ENCODE results near the gene SEL1L.
"Not testable (repeated sequence)": the region's sequence is repeated elsewhere in the genome, so short reads cannot be mapped to it uniquely, and the experiment has no call there.

Gene SEL1L

DNA sequence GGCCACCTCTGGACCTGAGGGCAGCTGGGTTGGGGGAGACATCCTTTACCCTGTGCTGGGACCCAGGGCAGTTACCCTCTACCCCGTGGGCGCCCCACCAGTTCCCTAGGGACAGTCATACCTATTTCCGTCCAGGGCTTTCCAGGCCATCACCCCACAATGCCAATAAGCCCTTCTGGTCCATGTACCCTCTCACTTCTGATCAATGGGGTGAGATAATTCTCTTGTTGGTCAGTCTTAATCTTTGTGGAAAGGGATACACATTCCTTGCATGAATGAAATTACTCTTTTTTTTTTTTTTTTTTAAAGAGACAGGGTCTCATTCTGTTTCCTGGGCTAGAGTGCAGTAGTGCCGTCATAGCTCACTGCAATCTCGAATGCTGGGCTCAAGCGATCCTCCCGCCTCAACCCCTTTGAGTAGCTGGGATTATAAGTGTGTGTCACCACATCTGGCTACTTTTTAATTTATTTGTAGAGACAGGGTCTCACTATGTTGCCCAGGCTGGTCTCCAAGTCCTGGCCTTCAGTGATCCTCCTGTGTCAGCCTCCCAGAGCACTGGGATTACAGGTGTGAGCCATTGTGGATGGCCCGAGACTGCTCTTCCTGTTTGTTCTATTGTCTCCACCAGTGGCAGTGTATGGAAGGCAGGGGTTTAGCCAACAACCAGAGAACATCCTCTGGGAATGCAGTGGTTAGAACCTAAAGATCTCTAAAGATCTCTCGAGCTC, 87.2 kb downstream of the SEL1L start:
- DNase-seq, result no peak

DNA sequence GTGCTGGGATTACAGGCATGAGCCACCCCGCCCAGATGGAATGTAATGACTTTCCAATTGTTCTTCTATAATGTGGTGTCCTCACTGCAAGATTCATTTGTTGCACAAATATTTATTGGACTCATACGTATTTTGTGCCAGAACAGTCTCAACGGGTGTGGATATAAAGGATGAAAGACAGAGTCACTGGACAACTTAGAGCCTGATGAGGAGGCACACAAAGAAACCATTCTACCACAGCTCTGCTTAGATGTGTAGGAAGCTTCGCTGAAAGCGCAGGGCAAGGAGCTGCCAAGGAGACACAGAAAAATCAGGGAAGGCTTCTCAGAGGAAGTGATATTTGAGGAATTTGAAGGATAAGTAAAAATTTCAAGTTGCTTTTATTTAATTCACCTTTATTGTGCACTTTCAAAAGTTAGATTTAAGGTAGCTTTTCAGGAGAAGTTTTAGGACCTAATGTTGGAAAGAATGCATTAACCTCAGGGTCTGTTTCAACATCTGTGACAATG, 92.0 kb downstream of the SEL1L start:
- DNase-seq, result no peak

DNA sequence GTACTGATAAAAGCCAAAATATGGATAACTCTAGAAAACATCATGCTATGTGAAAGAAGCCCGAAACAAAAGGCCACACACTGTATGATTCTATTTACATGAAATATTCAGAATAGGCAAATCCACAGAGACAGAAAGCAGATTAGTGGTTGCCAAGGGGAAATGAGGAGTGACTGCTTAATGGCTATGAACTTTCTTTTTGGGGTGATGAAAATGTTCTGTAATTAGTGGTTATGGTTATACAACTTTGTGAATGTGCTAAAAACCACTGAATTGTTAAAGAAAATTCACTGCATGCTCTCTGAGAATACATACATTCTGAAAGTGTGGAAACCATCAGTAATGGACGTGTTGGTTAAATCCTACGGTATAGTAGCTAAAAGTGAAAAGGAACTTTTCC, 93.6 kb downstream of the SEL1L start:
- no peak for DNase-seq

DNA sequence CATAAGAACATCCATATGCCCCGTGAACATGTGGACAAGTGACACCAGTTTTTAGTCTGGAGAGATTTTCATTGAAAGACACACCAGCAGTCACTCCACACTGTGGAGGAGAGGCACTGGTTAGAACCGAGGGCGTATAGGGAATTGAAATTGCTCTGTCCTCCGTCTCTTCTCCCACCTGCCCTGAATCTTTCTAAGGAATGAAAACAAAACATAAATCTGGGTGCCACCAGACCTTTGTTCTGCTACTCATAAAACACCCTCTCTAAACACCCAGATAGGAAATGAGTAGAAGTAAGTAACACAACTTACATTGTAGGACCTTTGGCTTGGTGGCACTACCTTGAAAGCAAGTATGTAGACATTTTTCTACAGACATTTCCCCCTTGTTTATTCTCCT, 96.4 kb downstream of the SEL1L start:
- DNase-seq, result no peak

DNA sequence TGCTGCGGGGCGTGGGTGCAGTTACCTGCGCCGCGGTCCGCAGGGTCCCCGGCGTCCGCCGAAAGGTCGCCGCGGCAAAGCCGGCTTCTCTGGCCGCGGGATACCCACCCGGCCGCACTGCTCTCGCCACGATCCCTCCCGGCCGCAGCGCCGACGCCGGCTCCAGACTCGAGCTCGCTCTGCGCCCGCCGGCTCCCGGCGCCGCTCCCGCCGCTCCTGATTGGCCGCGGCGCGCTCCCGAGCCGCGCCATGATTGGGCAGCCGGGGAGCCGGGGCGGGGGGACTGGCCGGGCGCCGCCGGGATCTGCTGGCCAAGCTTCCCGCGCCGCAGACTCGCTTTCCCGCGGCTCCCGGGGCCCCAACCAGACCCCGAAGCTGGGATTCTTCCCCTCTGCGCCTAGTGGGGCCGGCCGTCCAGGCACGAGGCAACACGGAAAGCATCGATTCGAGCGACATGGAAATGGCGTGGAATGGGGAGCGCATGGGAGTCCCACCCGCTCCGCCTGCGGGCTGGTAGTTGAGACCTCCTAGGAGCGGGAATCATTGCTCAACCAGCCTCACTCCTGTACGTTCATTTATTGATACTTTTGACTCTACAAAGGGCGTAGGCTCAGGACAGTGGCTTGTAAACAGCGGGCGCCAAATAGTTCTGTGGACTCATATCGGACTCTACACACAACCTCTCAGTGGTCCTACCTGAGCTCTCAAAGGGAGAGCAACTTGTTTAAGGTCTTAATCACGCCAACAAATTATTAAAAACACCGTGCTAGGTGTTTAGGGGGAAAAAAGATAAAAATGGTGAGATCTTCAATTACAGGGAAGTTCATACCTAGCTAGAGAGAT, 97.1 kb downstream of the SEL1L start:
- DNase-seq, result peak; percentile 58 to 61

DNA sequence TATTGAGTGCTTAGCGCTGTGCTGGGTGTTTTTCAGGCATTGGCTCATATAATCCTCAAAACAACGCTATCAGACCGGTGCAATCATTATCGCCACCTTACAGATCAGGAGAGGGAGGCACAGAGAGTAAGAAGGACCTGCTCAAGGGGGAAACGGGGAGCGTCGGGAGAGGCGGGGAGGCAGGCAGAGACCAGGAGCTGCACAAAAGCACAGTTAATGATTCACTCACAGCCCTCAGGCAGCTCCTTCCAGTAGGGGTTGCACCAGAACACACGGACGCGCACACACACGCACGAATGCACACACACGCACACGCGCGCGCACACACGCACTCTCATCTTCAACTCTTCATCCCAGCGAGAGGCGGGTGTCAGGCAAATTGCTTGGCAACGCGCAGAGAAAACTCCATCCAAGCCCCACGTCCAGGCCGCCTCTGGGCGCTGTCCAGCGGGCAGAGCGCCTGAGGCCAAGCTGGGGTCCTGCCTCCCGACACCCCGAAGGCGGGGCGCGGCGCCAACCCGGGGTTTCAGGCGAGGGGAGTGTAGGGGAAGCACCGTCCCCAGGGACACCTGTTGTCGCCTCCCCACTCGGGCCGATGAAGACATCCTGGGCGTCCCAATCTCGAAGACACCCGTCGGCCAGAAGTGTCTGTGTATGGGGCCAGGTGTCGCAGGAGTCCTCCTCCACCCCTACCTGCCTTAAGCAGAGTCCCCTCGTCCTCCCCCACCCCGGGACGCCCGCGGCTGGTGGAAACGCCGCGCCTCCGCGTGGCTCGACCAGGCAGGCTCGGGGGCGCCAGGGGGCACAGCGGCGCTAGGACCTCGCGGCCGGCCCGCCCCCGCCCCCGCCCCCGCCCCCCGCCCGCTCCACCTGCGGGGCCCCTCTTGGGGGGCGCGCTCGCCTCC, 98.0 kb downstream of the SEL1L start:
- DNase-seq, result peak; percentile 30 to 36

DNA sequence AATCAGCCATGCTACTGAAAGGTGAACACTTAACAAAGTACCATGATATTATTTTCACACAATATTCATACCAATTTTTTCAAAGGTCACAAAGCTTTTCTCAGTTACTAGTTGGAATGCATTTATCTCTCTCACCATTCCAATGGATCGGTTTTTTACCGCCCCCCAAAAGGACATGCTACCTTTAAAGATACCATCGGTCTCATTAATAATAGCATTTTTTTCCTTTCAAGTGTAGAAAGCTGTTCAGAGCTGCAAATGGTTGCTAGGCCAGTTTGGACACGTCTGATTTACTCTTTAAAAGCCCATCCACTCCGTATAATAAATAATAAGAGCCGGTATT, 98.6 kb downstream of the SEL1L start:
- no peak for DNase-seq

DNA sequence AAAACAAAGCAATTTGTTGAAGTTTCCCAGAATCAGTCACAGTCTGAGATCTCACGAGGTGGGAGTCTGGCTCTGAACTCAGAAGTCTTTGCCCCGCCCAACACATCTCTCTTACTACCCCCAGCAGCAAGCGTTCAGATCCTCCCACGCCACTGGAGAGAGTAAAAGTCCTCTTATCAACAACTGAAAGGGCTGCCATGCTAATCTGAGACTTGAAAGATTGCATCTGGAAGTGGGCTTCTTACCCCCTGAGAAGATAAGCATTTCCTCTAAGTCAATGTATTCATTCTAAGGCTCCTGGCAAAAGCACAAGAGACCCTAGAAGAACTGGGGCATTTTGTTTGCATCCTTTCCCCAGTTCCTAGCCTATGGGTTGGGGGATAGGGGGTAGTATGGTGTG, 99.4 kb downstream of the SEL1L start:
- no peak for DNase-seq

DNA sequence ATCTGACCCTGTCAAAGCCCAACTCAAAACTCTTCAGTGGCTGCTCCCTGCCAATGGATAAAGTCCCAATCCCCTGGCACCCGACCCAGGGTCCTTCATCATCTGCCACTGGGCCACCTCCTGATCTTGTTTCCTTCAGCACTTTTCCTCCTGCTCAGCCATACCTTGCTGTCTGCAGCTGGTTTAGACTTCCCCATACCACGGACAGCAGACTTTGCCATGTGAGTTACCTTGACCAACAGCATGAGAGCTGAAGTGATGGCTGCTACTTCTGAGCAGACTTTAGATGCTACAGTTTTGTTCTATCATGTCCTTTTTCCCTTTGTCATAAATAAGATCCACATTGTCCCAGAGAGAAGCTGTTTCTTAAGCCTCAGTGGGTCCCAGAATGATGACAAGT, 100.3 kb downstream of the SEL1L start:
- DNase-seq, result no peak

DNA sequence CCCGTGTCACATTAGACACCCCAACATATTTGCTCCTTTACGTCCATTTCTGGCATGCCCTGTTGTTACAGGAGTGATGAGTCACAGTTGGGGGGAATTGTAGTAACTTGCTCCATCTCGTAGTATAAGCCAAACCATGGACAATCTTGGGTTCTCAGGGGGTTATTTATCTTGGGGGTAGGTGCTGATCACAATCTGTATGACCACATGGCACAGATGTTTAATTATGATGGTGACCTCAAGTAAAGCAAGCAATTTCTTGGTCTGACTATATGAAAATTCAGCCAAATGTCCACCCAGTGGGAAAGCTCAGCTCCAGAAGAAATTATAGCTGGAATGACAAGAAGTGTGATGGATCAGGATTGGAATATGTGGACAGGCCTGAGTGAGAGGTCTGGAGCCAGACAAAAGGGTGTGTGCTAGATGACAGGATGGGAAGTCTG, 101.4 kb downstream of the SEL1L start:
- no peak for DNase-seq

DNA sequence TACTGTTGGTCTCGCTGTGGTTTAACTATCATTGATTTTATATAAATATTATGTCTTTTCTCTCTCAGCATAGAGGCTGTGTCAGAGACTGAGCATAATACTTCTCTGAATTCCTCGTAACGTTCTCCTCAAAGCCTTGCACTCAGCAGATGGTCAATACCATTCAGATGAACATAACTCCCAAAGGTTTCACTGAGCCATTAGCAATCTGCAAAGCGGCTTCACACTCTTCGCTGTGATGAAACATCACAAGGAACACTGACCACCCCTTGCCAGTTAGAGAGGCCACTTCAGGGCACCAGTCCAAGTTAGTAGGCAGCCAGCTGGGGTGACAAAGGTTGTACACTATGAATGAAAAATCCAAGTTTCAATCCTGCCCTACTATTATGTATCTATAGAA, 103.4 kb downstream of the SEL1L start:
- no peak for DNase-seq

DNA sequence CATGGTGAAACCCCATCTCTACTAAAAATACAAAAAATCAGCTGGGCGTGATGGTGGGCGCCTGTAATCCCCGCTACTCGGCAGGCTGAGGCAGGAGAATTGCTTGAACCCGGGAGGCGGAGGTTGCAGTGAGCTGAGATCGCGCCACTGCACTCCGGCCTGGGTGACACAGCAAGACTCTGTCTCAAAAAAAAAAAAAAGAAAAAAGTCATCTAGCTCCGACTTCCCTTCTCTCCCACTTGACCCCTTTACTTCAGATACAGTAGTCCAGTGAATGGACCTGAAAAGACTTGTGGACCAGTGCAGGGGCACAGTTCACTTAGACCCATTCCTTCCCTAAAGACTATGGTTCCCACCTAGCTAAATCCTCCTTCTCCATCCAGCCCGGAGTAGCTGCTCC, 103.9 kb downstream of the SEL1L start:
- not testable (repeated sequence) for DNase-seq

DNA sequence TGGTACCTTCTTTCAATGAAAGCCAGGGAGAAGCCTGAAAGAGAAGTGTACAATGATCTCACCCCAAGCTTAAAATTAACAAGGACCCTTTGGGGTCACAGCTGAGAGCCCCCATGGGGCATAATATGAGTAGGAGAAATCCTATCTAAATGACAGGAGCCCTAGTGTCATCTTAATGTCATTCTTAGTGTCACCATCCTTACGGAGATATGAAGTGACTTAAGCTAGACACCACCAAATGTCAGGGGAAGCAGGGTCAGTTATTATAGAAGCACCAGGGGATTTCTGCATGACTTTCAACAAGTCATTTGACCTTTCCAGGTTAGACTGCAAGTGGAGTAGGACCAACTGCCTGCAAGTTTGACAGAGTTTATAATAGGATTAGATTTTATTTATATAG, 104.6 kb downstream of the SEL1L start:
- no peak for DNase-seq

DNA sequence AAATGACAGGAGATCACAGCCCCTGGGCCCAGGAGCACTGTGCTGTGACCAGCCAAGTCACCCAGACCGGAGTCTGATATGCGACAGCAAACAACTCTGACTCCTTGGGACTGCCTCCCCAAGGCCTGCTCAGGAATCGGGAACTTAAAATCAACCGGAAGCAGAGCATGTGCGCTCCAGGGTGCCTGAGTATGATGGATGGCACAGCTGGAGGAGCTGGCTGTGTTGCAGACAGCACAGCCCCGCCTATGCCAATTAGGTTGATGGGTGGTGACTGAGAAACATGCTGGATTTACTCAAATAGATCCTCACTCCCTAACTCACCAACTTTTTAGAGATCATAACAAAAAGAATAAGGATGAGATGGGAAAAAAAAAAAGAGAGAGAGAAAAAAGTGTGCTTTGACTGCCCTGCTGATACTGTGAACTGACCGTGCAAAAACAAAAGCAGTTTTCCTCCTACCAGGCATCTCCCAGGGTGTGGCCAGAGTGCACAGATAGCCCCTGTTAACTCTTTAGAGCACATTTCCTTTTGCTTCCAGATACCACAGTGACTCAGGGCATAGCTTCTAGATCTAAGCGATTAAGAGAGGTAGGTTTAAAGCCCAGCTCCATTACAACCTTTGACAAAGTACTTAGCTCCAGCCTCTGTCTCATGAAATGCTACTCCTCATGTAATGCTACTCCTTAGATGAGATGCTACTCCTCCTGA, 106.2 kb downstream of the SEL1L start:
- DNase-seq, result no peak

DNA sequence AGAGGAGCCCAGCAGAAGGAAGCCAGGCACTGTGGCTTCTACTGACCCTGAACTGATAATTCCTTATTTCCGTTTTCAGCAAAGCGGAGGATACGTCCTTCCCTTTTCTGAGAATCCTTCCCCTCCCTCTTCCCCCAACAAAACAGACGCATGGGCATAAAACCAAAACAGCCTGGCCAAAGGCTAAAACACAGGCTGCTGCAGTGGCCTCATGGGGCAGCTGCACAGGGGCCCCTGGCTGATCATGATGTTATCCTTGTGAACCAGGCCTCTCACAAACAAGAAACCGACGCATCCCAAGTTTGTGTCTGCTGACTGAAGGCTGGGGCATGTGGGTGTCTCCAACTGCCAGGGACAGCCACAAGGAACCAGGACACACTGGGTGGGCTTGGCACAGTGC, 110.1 kb downstream of the SEL1L start:
- DNase-seq, result no peak

Measured in hippocampal formation (tissue), 2 donors.